Measurements from ENCODE around the gene IVD. TPM values are rescaled to one million over a fixed set of nuclear protein-coding genes. Genes with fewer than 3 reads are reported as not detected.
A peak's percentile ranks its signal among the peaks of the same experiment; 100 is the strongest.

Gene IVD
- total and polyA plus RNA-seq, 2 of the 4 experiments (the other 2 are of a cell fraction): 31.7 to 41.1 TPM

- Histone ChIP-seq H2BK15ac (ENCODE audit: low read depth, low read length) (no peak overlapping the region; the same call in 2 of the 3 replicates), H3K4me1 (ENCODE audit: control insufficient read depth, insufficient read depth, low read length) (peaks cover 2% of the 10 kb centered on the region), H3K4me3 (ENCODE audit: insufficient read depth, low read depth, low read length) (no peak overlapping the region), H4K5ac (ENCODE audit: low read depth, low read length) (no peak overlapping the region), H2AFZ (replicated peaks; ENCODE audit: low read length, poor library complexity) (peak overlapping the region; percentile 98), H3K9me1 (ENCODE audit: insufficient read depth, low read length) (0 out of 2 replicates have a peak, but pooled peaks cover 3% of the 10 kb centered on the region), H2AK5ac (ENCODE audit: low read depth, low read length) (peak overlapping the region; percentile 58; the same call in 1 of the 2 replicates), H4K20me1 (ENCODE audit: insufficient read depth, low read length) (no peaks in the 10 kb centered on the region), H3K36me3 (ENCODE audit: control insufficient read depth, insufficient read depth, low read length) (no peaks in the 10 kb centered on the region), H2BK20ac (ENCODE audit: low read depth, low read length) (no peak overlapping the region), H3K14ac (replicated peaks; ENCODE audit: low read depth, low read length) (no peak overlapping the region), H2BK5ac (ENCODE audit: low read depth, low read length, poor library complexity, severe bottlenecking) (peak overlapping the region; percentile 73), H3K9me3 (ENCODE audit: control insufficient read depth, insufficient read depth, low read length) (no peaks in the 10 kb centered on the region), H3K4ac (ENCODE audit: low read depth, low read length) (peak overlapping the region; percentile 95; the same call in 1 of the 2 replicates), H3K56ac (ENCODE audit: extremely low read depth, insufficient read depth, low read length) (no peak overlapping the region), H3K27me3 (ENCODE audit: control insufficient read depth, insufficient read depth, low read length) (peaks cover 5% of the 10 kb centered on the region; the same call in 1 of the 2 replicates), H3K18ac (ENCODE audit: low read depth, low read length) (no peak overlapping the region), H3K79me1 (ENCODE audit: low read depth in 1 of 2, low read length in 2 of 2) (no peaks in the 10 kb centered on the region), H3K4me2 (ENCODE audit: low read depth, low read length) (no peak overlapping the region), H2AK9ac (replicated peaks; ENCODE audit: low read depth, low read length, poor library complexity) (peak overlapping the region; percentile 77), H3K27ac (ENCODE audit: insufficient read depth, low read length) (no peak overlapping the region), H4K8ac (ENCODE audit: low read depth in 2 of 2, low read length in 2 of 2) (peak overlapping the region; percentile 86 to 97; a peak in 3 of 4 replicates), H2BK120ac (ENCODE audit: low read depth, low read length) (peak overlapping the region; percentile 95), H3K9ac (ENCODE audit: low read depth, low read length) (no peak overlapping the region), H4K91ac (ENCODE audit: insufficient read depth, low read depth, low read length) (no peak overlapping the region), H3K23ac (ENCODE audit: low read depth, low read length) (no peak overlapping the region)
- WGBS, 2 experiments (ENCODE audit: extremely low coverage in 2 of 2, insufficient read length in 1 of 2): 90% methylated on average over 12 of the region's 24 CpGs; no CpG with 5 or more reads in 1 of the 2 experiments
- POLR2A ChIA-PET (ENCODE audit: unreplicated experiment): no interaction called here
- no TSS peak for BruUV-seq (replicated peaks)
- TF ChIP-seq CHD1 (IDR thresholded peaks at IDR 0.05; ENCODE audit: low read depth, low read length) (no peak), BHLHE40 (IDR thresholded peaks at IDR 0.05; ENCODE audit: low read depth, low read length) (no peak), RCOR1 (IDR thresholded peaks at IDR 0.05; ENCODE audit: insufficient replicate concordance, low read length) (no peak), MXI1 (IDR thresholded peaks at IDR 0.05; ENCODE audit: borderline replicate concordance, low read depth, low read length) (no peak), CEBPB (IDR thresholded peaks at IDR 0.05; ENCODE audit: low read depth, low read length) (no peak), POLR2A (IDR thresholded peaks at IDR 0.05; ENCODE audit: low read depth, low read length) (no peak), RAD21 (IDR thresholded peaks at IDR 0.05; ENCODE audit: low read length) (no peak), ELK1 (IDR thresholded peaks at IDR 0.05; ENCODE audit: borderline replicate concordance, low read depth, low read length) (no peak), RFX5 (IDR thresholded peaks at IDR 0.05; ENCODE audit: low read depth, low read length) (no peak)
- TF ChIP-seq, protein P1, sequence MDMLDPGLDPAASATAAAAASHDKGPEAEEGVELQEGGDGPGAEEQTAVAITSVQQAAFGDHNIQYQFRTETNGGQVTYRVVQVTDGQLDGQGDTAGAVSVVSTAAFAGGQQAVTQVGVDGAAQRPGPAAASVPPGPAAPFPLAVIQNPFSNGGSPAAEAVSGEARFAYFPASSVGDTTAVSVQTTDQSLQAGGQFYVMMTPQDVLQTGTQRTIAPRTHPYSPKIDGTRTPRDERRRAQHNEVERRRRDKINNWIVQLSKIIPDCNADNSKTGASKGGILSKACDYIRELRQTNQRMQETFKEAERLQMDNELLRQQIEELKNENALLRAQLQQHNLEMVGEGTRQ (IDR thresholded peaks at IDR 0.05; ENCODE audit: low read depth, low read length): no peak
- dilution Hi-C loops (cut with HindIII; ENCODE audit: low sequenced_read_pairs, unreplicated experiment): no loop called here
- CTCF ChIA-PET: interaction anchor here (0.6 to 1.6 kb wide), 5 partner anchors 11 to 509 kb away, joined by 3 to 6 read pairs (median 5); partner anchors contain the start of gene DISP2
- ATAC-seq (ENCODE audit: low read depth): no peak
- no peak for DNase-seq
- intact Hi-C loops (cut with micrococcal nuclease): loop anchor here (1.0 kb wide), 1 partner anchor 53 kb away; no protein-coding TSS in a partner anchor
- in situ Hi-C loops (cut with MboI; ENCODE audit: low sequenced_read_pairs): no loop called here
These were observed 36.7 kb upstream of the IVD start for GRCh38 chr15:40368719-40369473.

Data from IMR-90 (cell line).